A673 (cell line): ENCODE data around the gene RBM39.

Experiments used
- EZH2 ChIP-seq: fragments of 200-600 bp; sonication (generic); IDR thresholded peaks from 2 replicates; pipeline ENCODE4 v1.6.1; 2017; ENCODE audit warnings: borderline replicate concordance, low read depth, mild to moderate bottlenecking, mixed read lengths, antibody characterized with exemption, low read length; ENCODE audit not compliant: poor library complexity, severe bottlenecking
- TF ChIP-seq, protein P1 (sequence below): fragments of 300-800, 200-600 bp; sonication (generic); conservative IDR thresholded peaks from 2 replicates; pipeline ENCODE4 v1.5.1; 2017; ENCODE audit warnings: low read depth, mild to moderate bottlenecking, antibody characterized with exemption, low read length, moderate library complexity, mixed read lengths

DNA sequence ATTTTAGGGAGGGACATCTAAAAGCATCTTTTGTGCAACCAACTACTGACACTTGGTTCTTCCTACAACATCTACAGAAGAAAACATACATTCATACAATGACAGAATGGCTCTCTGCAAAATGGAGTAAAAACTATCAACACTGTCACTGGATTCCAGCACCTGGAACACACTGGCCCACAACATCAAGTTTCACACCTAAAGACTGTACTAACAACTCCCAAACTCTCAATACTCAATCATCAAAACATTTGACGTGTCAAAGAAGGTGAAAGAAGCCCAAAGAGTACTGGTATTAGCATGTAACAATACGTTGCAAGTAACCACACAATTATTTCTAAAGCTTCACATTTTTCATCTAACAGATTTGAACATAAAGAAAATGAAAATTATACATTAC, 79.5 kb downstream of the RBM39 start:
- TF ChIP-seq, protein P1, sequence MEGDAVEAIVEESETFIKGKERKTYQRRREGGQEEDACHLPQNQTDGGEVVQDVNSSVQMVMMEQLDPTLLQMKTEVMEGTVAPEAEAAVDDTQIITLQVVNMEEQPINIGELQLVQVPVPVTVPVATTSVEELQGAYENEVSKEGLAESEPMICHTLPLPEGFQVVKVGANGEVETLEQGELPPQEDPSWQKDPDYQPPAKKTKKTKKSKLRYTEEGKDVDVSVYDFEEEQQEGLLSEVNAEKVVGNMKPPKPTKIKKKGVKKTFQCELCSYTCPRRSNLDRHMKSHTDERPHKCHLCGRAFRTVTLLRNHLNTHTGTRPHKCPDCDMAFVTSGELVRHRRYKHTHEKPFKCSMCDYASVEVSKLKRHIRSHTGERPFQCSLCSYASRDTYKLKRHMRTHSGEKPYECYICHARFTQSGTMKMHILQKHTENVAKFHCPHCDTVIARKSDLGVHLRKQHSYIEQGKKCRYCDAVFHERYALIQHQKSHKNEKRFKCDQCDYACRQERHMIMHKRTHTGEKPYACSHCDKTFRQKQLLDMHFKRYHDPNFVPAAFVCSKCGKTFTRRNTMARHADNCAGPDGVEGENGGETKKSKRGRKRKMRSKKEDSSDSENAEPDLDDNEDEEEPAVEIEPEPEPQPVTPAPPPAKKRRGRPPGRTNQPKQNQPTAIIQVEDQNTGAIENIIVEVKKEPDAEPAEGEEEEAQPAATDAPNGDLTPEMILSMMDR = no peak
- no peak for TF ChIP-seq EZH2
